Thyroid gland (tissue), 4 donors: ENCODE results near the gene YAP1. TPM values are rescaled to one million over a fixed set of nuclear protein-coding genes. Genes with fewer than 3 reads are reported as not detected.

Source experiments
- DNase-seq, 2 donors: peaks; one replicate each; pipeline ENCODE4 v3.0.0-alpha.2; 2019
- H3K27ac ChIP-seq, 3 donors: fragments of 200-600 bp; sonication (generic); 1 replicate in 2 of 3; 2 replicates in 1 of 3; pipeline ENCODE4 v1.5.1; 2016 to 2019; ENCODE audit warnings: mild to moderate bottlenecking in 1 of 3, moderate library complexity in 1 of 3
- H3K27me3 ChIP-seq: fragments of 200-600 bp; sonication (generic); one replicate; pipeline ENCODE4 v1.5.1; 2019
- H3K36me3 ChIP-seq, 2 donors: fragments of 200-600 bp; sonication (generic); one replicate each; pipeline ENCODE4 v1.5.1; 2016 to 2019
- H3K4me1 ChIP-seq, 2 donors: fragments of 200-600 bp; sonication (generic); one replicate each; pipeline ENCODE4 v1.5.1; 2017 to 2019
- H3K4me3 ChIP-seq, 3 donors: fragments of 200-600 bp; sonication (generic); replicated peaks in 1 of 3; 1 replicate in 2 of 3; 2 replicates in 1 of 3; pipeline ENCODE4 v1.5.1; 2016; ENCODE audit warnings: mild to moderate bottlenecking in 1 of 3
- H3K9me3 ChIP-seq: fragments of 200-600 bp; sonication (generic); one replicate; pipeline ENCODE4 v1.5.1; 2017
- POLR2A ChIP-seq, 2 donors: fragments of 450-650 bp; IDR thresholded peaks; one replicate each; pipeline ENCODE4 v1.6.1; 2017; ENCODE audit warnings: antibody characterized with exemption in 2 of 2, mild to moderate bottlenecking in 2 of 2, moderate library complexity in 1 of 2
- WGBS, 2 donors: methylation state at CpG; one replicate each; pipeline ENCODE4 v1.1.5; 2017; 5-methylcytosine and 5-hydroxymethylcytosine counted together
- intact Hi-C: fragments of 100-400 bp; cut with DNase I; formaldehyde crosslinking; loops from one replicate; pipeline ENCODE4 v1.15.1; 2023
- total RNA-seq, 4 donors: library from RNA; depleted of rRNA; stranded (reverse); fragments of >200 nt; gene quantifications; one replicate each; pipeline ENCODE4 v1.2.3, GENCODE V29; 2016
- TF ChIP-seq, protein P1 (sequence below), 6 experiments: fragments of 200-600 bp in 3 of 6; fragments of 450-650 bp in 3 of 6; sonication (generic) in 3 of 6; IDR thresholded peaks; one replicate each; pipeline ENCODE4 v1.5.1; 2016 to 2019; ENCODE audit warnings: antibody characterized with exemption in 6 of 6, mild to moderate bottlenecking in 2 of 6, inconsistent platforms in 1 of 6, moderate library complexity in 1 of 6

YAP1 gene
- total RNA-seq, 4 donors from 2014 or later, result 162 to 202 (median 176) TPM

DNA sequence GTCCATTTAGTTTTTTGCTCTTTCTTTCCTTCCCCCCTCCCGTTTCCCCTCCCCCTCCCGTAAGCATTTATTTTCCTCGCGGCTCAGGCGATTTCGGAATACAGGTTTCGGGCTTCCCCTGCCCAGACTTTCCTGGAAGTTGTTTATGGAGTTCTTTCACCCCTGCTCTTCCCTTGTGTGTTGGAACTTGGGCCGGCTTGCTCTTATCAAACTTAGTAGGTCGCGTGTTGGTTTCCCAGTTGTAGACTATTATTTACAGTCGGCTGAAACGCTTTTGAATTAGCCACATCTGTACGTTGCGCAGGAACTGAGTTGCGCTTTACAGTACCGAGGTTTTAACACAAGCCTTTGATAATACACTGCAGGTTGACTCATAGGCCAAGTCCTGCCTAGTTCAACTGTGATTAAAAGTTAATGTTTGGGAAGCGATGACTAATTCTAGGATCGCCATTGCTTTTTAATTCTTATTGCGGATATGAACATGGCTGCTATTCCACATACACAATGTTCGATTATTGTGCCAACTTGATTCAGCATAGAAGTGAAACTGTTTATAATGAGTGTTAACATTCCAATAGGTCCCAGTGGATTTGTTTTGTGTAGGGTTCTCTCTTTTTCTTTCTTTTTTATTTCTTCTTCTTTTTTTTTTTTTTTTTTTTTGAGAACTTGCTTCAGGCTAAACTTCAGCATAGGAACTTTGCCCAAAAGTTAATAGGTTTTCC lies 1.7 kb downstream of the YAP1 start:
- Histone ChIP-seq H3K4me1 (peaks cover 34 to 42% of the 10 kb centered on the region in 2 donors), H3K9me3 (no peaks in the 10 kb centered on the region), H3K27me3 (no peaks in the 10 kb centered on the region), H3K36me3 (no peaks in the 10 kb centered on the region), H3K27ac (peak overlapping the region; percentile 97 to 100 (median 99)), H3K4me3 (peak overlapping the region; percentile 73 to 96 (median 95))
- TF ChIP-seq, protein P1, sequence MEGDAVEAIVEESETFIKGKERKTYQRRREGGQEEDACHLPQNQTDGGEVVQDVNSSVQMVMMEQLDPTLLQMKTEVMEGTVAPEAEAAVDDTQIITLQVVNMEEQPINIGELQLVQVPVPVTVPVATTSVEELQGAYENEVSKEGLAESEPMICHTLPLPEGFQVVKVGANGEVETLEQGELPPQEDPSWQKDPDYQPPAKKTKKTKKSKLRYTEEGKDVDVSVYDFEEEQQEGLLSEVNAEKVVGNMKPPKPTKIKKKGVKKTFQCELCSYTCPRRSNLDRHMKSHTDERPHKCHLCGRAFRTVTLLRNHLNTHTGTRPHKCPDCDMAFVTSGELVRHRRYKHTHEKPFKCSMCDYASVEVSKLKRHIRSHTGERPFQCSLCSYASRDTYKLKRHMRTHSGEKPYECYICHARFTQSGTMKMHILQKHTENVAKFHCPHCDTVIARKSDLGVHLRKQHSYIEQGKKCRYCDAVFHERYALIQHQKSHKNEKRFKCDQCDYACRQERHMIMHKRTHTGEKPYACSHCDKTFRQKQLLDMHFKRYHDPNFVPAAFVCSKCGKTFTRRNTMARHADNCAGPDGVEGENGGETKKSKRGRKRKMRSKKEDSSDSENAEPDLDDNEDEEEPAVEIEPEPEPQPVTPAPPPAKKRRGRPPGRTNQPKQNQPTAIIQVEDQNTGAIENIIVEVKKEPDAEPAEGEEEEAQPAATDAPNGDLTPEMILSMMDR (IDR thresholded peaks at IDR 0.05), result no peak
- no peak for TF ChIP-seq POLR2A (IDR thresholded peaks at IDR 0.05)
- WGBS, 2 donors, result 2% methylated on average over 20 of the region's 20 CpGs
- intact Hi-C loops, result no loop called here
- DNase-seq, result no peak

DNA sequence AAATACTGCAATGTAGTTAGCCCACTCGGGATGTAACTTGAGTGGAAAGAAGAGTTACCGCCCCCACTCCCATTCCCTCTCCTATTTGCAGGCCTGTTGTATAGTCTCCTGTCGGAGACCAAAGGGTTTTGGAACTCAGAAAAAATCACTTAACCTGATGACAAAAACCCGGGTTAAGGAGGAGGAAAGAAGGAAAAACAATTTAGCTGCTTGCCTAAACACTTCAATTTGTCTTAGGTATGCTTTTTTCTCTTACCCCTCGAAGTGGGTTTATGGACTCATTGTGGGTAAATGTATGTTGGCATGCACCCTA lies 2.2 kb downstream of the YAP1 start:
- WGBS, 2 donors, result 3 to 10% methylated on average over 5 of the region's 5 CpGs
- Histone ChIP-seq H3K27me3 (no peaks in the 10 kb centered on the region), H3K9me3 (no peaks in the 10 kb centered on the region), H3K27ac (peak overlapping the region; percentile 97 to 100 (median 99)), H3K4me1 (peaks cover 37 to 47% of the 10 kb centered on the region in 2 donors), H3K4me3 (peak overlapping the region in 2 of 3 donors; percentile 73 to 96), H3K36me3 (no peaks in the 10 kb centered on the region)
- no peak for DNase-seq
- intact Hi-C loops, result no loop called here
- TF ChIP-seq, protein P1 (IDR thresholded peaks at IDR 0.05), result no peak
- no peak for TF ChIP-seq POLR2A (IDR thresholded peaks at IDR 0.05)

GRCh38 chr11:102114032-102114431 lies 3.8 kb downstream of the YAP1 start:
- 71 to 74% methylated on average over 4 of the region's 4 CpGs for WGBS, 2 donors
- H3K27ac ChIP-seq, result peak overlapping the region in 1 of 3 donors; percentile 59
- H3K27me3 ChIP-seq, result no peaks in the 10 kb centered on the region
- no peak overlapping the region for H3K4me3 ChIP-seq
- H3K36me3 ChIP-seq, result no peaks in the 10 kb centered on the region
- no peak for TF ChIP-seq POLR2A (IDR thresholded peaks at IDR 0.05)
- TF ChIP-seq, protein P1 (IDR thresholded peaks at IDR 0.05), result no peak
- DNase-seq, result no peak
- H3K9me3 ChIP-seq, result no peaks in the 10 kb centered on the region
- peaks cover 47 to 55% of the 10 kb centered on the region in 2 donors for H3K4me1 ChIP-seq
- intact Hi-C loops, result no loop called here

DNA sequence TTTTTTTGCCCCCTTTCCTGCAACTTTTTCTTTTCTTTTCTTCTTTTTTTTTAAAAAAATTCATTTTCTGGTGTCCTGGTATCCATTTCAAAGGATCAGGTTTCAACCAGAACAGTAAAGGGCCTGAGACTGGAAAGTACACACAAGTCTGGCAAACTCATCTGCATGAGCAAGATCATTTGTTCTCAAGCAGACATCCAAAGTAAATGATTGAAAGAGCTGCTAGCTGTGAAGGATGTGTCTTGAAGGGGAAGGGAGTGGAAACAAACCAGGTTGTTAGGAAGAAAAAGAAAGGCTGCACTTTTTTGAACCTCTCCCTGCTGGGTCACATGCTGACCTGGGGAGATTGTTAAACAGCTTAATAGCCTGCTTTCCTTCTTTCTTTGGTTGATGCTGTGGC lies 5.3 kb downstream of the YAP1 start:
- Histone ChIP-seq H3K36me3 (no peaks in the 10 kb centered on the region), H3K4me3 (no peak overlapping the region), H3K4me1 (peaks cover 51 to 66% of the 10 kb centered on the region in 2 donors), H3K27me3 (no peaks in the 10 kb centered on the region), H3K27ac (peak overlapping the region; percentile 44 to 71 (median 59)), H3K9me3 (no peaks in the 10 kb centered on the region)
- intact Hi-C loops, result no loop called here
- peak in 1 of 2 donors; percentile 47 for TF ChIP-seq POLR2A (IDR thresholded peaks at IDR 0.05)
- TF ChIP-seq, protein P1 (IDR thresholded peaks at IDR 0.05), result no peak
- peak in 1 of 2 donors; percentile 26 for DNase-seq

- Histone ChIP-seq H3K36me3 (no peaks in the 10 kb centered on the region), H3K27me3 (no peaks in the 10 kb centered on the region), H3K27ac (peak overlapping the region; percentile 44 to 71 (median 59)), H3K4me3 (no peak overlapping the region), H3K9me3 (no peaks in the 10 kb centered on the region), H3K4me1 (peaks cover 54 to 71% of the 10 kb centered on the region in 2 donors)
- 79 to 81% methylated on average over 2 of the region's 2 CpGs for WGBS, 2 donors
- no peak for TF ChIP-seq POLR2A (IDR thresholded peaks at IDR 0.05)
- TF ChIP-seq, protein P1 (IDR thresholded peaks at IDR 0.05), result no peak
- intact Hi-C loops, result no loop called here
- no peak for DNase-seq
Observed at GRCh38 chr11:102116453-102117205, 6.4 kb downstream of the YAP1 start.
